NK-92 treated with Interleukin-12 subunit alpha and Interleukin-12 subunit beta, amount 100 ng/mL, for 24 hours (cell line): ENCODE measurements around the gene RPS5.
"Not testable (repeated sequence)": the region's sequence is repeated elsewhere in the genome, so short reads cannot be mapped to it uniquely, and the experiment has no call there.

ENCODE experiments used
- DNase-seq: peaks from one replicate; lab custom pipeline; 2025; lab: John Stamatoyannopoulos, UW

RPS5 gene

DNA sequence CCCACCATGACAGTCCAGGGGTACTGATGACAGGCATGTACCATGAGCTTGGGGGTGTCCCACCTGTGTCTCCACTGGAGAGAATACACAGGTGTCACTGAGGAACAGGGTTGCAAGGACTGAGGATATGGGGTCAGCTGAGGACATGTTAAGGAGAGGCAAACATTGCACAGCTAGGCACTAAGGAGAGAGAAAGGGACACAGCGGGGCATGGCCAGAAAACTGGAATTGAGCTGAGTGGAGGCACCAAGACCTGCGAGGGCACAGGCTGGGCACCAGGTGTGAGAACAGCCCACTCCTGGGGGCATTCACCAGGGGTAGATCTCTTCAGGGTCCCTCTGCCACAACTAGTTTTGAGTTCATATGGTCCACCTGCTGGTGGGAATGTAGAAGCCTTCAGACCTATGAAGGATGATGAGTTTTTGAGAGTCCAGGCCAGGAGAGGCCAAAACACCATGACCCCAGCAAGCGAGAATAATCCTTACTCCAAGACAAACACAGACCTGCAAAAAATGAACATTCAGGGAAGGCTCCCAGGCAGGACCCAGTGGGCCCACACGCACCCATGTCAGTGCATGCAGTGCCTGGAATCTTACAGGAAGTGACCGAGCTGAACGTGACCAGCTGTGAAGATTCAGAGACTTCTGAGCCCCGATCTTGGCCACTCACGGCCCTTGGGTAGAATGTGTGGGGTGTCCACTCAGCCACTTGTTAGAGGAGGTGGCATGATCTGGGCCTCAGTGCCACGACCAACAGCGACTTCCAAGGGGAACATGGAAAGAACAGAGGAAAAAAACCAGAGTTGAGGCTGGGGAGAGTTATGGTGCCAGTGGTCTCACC, 20.0 kb downstream of the RPS5 start:
- DNase-seq = no peak

DNA sequence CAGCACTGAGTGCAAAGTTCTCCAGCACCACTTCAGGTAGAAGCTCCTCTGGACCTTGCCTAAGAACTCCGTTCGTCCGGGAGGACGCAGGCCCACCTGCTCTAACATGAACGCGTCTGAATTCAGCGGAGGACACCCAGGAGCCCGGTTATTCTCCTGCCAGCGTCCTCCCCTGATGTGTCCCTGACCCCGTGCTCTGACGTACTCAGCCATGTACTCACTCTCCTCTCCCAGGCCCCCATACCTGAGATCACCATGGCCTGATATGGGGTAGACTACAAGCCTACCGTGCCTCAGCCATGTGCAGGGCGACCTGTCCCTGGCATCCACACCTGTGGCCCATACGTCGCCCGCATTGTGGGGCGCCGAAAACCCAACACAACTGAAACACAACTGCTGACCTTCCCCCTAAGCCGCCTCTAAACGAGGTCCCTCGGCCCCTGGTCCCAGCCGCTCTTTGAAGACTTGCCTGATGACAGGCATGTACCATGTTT, 20.6 kb downstream of the RPS5 start:
- DNase-seq = no peak

GRCh38 chr19:58408152-58409009, 21.3 kb downstream of the RPS5 start, which contains the start of gene ZNF584:
Gene ZNF584 (plus strand): TSS chr19:58408649. CDS start chr19:58409148, 499 bp downstream.
- DNase-seq = peak; percentile 89

DNA sequence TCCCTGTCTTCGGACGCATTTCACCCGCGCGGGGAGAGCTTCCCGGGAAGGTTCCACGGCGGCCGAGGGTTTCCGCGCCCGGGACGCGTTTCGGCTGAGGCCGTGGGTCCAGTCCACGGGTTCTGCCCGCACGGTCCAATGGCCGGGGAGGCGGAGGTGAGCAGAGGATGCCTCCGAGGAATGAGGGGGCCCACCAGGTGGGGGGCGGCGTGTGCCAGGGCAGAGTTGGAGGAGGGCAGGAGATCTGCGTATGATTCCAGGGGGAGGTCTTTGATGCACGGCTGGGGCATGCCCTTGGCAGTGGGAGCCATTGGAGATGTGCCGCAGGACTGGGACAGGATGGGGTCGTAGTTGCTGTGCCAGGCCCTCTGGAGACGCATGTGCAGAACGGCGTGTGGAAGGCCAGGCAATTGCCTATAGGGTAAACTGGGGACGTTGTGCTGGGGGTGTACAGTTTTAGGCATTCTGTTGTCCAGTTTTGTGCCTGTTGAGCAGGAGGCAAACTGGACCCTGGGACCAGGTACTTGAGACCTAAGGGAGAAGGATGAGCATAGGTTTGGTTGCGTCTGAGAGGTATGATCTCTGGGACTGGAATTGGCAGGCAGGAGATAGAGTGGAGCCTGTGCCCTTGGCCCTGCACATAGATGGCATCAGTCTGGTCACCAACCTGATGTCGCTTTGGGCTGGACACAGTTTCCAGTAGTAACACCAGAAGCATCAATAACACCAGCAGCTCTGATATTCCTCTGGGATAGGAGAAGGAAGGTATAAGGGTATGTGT, 22.1 kb downstream of the RPS5 start:
- DNase-seq = no peak

- no peak for DNase-seq
Measured at GRCh38 chr19:58416604-58417003, 29.5 kb downstream of the RPS5 start.

DNA sequence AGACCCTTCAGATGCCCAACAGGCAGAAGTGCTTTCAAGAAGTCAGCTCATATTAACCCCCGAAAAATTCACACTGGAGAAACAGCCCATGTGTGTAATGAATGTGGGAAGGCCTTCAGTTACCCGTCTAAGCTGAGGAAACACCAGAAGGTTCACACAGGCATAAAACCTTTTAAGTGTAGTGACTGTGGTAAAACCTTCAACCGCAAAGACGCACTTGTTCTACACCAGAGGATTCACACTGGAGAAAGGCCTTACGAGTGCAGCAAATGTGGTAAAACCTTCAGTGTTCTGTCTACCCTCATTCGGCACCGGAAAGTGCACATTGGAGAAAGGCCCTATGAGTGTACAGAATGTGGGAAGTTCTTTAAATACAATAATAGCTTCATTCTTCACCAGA, 30.0 kb downstream of the RPS5 start:
- DNase-seq = no peak

GRCh38 chr19:58428617-58429016, 41.5 kb downstream of the RPS5 start:
- DNase-seq = no peak

GRCh38 chr19:58429745-58430144, 42.7 kb downstream of the RPS5 start:
- DNase-seq = no peak

DNA sequence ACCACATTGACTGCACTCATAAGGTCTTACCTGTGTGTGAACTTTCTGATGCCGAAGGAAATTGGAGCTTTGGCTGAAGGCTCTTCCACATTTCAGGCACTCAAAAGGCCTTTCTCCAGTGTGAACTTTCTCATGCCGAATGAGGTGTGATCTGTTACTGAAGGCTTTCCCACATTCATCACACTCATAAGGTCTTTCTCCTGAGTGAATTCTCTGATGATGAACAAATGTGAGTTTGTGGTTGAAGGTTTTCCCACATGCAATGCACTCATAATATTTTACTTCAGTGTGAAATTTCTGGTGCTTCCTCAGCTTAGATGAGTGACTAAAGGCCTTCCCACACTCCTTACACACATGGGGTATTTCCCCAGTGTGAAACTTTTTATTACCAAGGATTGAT, 47.1 kb downstream of the RPS5 start:
- no peak for DNase-seq

DNA sequence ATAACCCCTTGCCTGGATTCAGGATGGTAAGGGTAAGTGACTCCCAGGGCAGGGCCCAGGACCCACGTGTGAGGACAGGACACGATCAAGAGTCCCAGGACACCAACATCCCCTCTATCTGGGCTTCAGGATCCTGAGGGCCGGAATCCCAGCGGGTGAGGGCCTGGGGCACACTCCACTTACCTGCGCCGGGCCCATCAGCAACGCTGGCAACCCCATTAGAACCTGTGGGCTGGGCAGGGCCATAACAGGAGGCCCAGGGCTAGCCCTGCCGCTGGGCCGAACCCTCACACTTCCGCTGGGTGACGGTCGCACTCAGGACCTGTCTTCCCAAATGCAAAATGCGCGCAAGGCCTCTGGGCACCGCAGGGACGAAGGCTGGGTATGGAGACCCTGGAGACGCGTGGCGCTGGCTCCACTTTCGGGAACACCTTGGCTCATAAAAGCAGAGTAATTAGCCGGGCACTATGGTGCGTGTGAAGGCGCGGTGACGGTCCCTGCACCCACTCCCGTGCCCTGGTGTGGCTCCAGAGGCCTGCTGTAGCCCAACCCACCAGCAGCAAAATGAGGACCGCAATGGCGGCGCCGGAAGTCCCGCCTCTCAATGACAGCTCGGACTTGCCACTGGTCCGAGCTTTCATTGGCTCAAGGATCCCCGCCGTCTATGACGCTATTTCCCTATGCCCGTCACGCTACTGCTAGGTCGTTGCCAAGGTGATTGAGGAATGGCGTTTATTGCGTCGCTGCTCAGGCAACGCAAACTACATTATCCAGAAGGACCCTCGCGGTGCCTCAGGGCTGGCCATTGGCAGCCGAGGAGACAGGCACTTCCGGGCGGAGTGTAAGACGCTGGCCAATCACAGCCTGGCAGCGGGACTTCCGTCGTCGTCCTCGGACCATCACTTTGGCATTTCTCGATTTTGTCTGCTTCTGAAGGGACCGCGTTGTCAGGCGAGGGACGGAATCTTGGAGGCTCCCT, 52.8 kb downstream of the RPS5 start, which contains the start of gene ZNF132:
Gene ZNF132, minus strand, starts transcription at position 578 of the 979 bp plus-strand sequence. Its CDS starts 332 bp downstream, at position 246.
- DNase-seq = peak; percentile 95

GRCh38 chr19:58440556-58440955, 53.5 kb downstream of the RPS5 start:
- DNase-seq = no peak

GRCh38 chr19:58442986-58443385, 55.9 kb downstream of the RPS5 start:
- DNase-seq = not testable (repeated sequence)
